ENCODE measurements around the gene WDR17.
A peak's percentile ranks its signal among the peaks of the same experiment; 100 is the strongest.

The WDR17 gene

DNA sequence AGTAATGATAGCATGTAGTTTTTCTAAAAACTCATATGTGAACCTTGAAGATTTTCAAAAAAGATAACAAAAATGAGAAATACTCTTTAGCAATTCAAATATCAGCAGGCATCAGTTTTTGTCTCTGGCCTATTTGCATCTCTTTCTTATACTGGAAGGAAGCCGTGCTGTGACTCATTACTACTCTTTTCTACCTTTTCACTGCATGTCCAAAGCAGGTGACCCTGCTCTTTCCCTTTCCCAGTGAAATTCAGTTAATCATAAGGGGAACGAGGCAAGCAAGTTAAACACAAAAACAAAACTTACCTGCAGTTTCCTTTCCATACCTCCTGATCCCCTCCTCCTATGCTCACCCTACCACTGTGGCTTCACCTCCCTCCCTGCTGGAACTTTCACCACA lies 120.4 kb downstream of the WDR17 start:
- DNase-seq (ENCODE audit: low read depth in 2 of 2), result no peak
- no peak overlapping the region for H3K4me3 ChIP-seq (replicated peaks in 1 of 2; ENCODE audit: low read depth in 2 of 2, low read length in 2 of 2)
- TF ChIP-seq, protein P1, sequence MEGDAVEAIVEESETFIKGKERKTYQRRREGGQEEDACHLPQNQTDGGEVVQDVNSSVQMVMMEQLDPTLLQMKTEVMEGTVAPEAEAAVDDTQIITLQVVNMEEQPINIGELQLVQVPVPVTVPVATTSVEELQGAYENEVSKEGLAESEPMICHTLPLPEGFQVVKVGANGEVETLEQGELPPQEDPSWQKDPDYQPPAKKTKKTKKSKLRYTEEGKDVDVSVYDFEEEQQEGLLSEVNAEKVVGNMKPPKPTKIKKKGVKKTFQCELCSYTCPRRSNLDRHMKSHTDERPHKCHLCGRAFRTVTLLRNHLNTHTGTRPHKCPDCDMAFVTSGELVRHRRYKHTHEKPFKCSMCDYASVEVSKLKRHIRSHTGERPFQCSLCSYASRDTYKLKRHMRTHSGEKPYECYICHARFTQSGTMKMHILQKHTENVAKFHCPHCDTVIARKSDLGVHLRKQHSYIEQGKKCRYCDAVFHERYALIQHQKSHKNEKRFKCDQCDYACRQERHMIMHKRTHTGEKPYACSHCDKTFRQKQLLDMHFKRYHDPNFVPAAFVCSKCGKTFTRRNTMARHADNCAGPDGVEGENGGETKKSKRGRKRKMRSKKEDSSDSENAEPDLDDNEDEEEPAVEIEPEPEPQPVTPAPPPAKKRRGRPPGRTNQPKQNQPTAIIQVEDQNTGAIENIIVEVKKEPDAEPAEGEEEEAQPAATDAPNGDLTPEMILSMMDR (IDR thresholded peaks at IDR 0.05; ENCODE audit: low read depth, low read length), result no peak

DNA sequence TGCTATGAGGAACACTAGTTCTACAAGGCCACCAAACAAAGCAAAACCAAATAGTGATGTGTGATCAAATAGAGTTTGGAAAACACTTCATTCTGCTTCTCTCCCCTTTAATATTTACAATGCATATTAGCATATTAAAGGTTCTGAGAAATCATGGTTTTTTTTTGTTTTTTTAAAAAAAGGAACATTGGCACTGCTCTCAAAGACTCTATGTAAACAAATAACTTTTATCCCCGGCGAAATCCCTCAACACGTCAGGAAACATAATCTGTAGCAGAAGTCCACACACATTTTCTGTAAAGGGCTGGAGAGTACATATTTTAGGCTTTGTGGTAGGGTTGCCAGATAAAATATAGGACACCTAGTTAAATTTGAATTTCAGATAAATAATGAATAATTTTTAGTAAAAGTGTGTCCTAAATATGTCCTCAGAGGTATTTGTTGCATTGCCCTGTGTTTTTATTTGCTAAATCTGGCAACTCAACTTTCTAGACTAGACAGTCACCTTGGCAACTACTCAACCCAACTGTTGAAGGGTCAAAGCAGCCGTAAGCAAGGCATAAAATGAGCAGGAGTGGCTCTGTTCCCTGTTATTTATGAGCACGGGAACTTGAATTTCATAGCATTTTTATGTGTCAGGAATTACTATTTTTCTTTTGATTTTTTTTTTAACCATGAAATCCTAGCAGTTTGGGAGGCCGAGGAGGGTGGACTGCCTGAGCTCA lies 121.2 kb downstream of the WDR17 start:
- peak in 1 of 2 donors; percentile 23 for DNase-seq (ENCODE audit: low read depth in 2 of 2)
- TF ChIP-seq, protein P1 (IDR thresholded peaks at IDR 0.05; ENCODE audit: low read depth, low read length), result no peak

DNA sequence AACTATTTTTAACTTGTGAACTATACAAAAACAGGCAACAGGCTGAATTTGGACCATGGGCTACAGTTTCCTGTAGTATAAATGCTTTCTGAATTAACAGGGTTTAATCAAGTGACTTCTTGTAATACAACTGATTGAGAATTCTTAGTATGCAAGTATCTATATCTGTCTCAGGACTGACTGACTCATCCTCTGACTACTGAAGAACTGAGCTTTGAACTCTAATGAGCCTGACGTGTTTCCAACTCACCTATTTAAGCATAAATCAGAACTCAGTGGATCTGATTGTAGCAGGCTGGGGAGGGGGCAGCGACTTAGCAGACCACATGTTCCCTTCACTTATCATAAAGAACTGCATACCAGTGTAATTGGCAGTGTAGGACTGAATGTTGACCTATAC lies 122.0 kb downstream of the WDR17 start:
- no peak overlapping the region for H3K4me3 ChIP-seq (replicated peaks in 1 of 2; ENCODE audit: low read depth in 2 of 2, low read length in 2 of 2)

More for the DNA sequence above, 121.2 kb downstream of the WDR17 start:
- no peak overlapping the region for H3K4me3 ChIP-seq (replicated peaks in 1 of 2; ENCODE audit: low read depth in 2 of 2, low read length in 2 of 2)

DNA sequence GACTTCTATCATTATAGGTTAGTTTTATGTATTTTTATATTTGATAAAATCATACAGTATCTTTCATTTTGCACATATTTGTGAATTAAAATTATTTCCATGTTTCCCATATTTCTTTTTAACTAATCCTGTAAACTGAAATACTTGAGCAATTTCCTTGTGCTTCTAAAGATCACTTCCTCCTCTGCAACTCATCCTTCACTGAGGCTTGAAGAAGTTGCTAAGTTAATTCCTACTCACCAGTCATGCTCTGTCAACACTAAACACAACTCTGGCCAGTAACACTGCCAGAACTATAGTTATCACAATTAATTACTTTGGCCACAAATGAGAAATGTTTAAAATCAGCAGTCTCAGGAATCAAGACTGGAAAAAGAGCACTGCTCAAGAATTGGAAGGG lies 123.0 kb downstream of the WDR17 start:
- H3K4me3 ChIP-seq (replicated peaks in 1 of 2; ENCODE audit: low read depth in 2 of 2, low read length in 2 of 2), result no peak overlapping the region
- TF ChIP-seq, protein P1 (IDR thresholded peaks at IDR 0.05; ENCODE audit: low read depth, low read length), result no peak
- DNase-seq (ENCODE audit: low read depth in 2 of 2), result no peak

More for the DNA sequence above, 122.0 kb downstream of the WDR17 start:
- peak in 1 of 2 donors; percentile 62 for DNase-seq (ENCODE audit: low read depth in 2 of 2)
- TF ChIP-seq, protein P1 (IDR thresholded peaks at IDR 0.05; ENCODE audit: low read depth, low read length), result no peak

DNA sequence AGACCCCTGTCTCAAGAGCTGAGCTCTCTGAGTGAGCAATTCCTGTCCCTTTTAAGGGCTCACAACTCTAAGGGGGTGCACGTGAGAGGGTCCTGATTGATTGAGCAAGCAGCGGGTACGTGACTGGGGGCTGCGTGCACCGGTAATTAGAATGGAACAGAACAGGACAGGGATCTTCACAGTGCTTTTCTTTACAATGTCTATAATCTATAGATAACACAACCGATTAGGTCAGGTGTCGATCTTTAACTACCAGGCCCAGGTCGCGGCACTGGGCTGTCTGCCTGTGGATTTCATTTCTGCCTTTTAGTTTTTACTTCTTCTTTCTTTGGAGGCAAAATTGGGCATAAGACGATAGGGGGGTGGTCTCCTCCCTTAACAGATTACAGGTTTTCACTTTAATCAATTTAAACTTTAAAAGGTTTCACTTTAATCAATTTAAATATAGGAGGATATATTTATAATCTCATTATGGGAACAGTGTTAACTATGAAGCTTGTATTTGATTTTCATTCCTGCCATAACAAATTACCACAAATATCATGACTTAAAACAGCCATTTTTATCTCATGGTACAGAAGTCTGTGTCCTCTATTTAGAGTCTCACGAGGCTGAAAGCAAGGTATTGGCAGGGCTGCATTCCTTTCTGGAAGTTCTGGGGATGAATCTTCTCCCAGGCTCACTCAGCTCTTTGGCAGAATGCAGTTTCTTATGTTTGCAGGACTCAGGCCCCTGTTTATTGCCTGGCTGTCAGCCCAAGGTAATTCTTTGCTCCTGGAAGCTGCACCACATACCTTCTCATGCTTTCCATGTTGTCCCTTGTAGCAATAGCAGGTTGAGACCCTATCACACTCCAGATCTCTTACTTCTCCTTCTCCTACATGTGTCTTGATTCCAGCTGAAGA lies 124.5 kb downstream of the WDR17 start:
- TF ChIP-seq, protein P1 (IDR thresholded peaks at IDR 0.05; ENCODE audit: low read depth, low read length), result no peak
- no peak for DNase-seq (ENCODE audit: low read depth in 2 of 2)
- no peak overlapping the region for H3K4me3 ChIP-seq (replicated peaks in 1 of 2; ENCODE audit: low read depth in 2 of 2, low read length in 2 of 2)

DNA sequence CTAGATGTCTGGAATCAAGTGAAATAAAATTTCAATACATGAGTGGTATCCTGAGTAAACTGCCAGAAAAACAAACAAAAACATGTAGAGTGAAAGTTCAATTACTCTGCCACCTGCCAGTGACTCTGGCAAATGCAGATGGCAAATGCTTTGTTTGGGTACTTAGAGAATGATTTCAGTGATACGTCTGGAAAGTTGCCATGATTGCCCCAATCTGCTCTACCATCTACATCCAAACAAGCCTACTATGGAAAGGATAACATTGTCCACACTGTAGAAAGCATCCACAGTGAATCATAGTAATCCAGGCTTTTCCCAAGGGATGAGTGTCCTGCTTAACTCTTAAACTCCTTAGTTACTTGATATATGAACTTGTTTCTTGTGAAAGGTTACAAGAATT lies 126.3 kb downstream of the WDR17 start:
- H3K4me3 ChIP-seq (replicated peaks in 1 of 2; ENCODE audit: low read depth in 2 of 2, low read length in 2 of 2), result no peak overlapping the region
- TF ChIP-seq, protein P1 (IDR thresholded peaks at IDR 0.05; ENCODE audit: low read depth, low read length), result no peak
- DNase-seq (ENCODE audit: low read depth in 2 of 2), result peak in 1 of 2 donors; percentile 59
